ENCODE measurements around the gene OPRM1.

OPRM1 gene

GRCh38 chr6:154156135-154156896, 117.3 kb downstream of the OPRM1 start:
- H3K9ac ChIP-seq, result peak overlapping the region; percentile 10 to 65 (median 55); a peak in 15 of 22 replicates
- peak overlapping the region in 2 of 10 experiments; percentile 8 to 15; a peak in 2 of 20 replicates for H3K4me3 ChIP-seq
- no peak for TF ChIP-seq Cebpa-rat (IDR thresholded peaks at IDR 0.05)

GRCh38 chr6:154157082-154157481, 118.0 kb downstream of the OPRM1 start:
- Histone ChIP-seq H3K4me3 (peak overlapping the region in 3 of 10 experiments; percentile 8 to 15 (median 11); a peak in 3 of 20 replicates), H3K4me2 (peak overlapping the region; percentile 52 to 89 (median 71)), H3K9me3 (replicated peaks in 1 of 11) (peaks cover 0 to 31% (median 13%) of the 10 kb centered on the region in 11 experiments; a peak in 12 of 22 replicates), H4K20me1 (0 out of 22 replicates have a peak, but pooled peaks cover 0 to 6% (median 0%) of the 10 kb centered on the region in 11 experiments), H3K36me3 (peaks cover 0 to 64% (median 34%) of the 10 kb centered on the region in 11 experiments; a peak in 17 of 22 replicates), H3K27ac (peak overlapping the region; percentile 1 to 73 (median 62); a peak in 20 of 22 replicates), H3K9ac (peak overlapping the region in 10 of 11 experiments; percentile 10 to 65 (median 56); a peak in 16 of 22 replicates), H3K4me1 (peaks cover 29 to 75% (median 62%) of the 10 kb centered on the region in 10 experiments), H3K27me3 (no peaks in the 10 kb centered on the region)
- no peak for TF ChIP-seq Cebpa-rat (IDR thresholded peaks at IDR 0.05)

More at GRCh38 chr6:154156135-154156896, 117.3 kb downstream of the OPRM1 start:
- Histone ChIP-seq H3K27ac (peak overlapping the region; percentile 4 to 73 (median 62); a peak in 20 of 22 replicates), H4K20me1 (0 out of 22 replicates have a peak, but pooled peaks cover 0 to 6% (median 0%) of the 10 kb centered on the region in 11 experiments), H3K4me1 (peaks cover 24 to 68% (median 59%) of the 10 kb centered on the region in 10 experiments), H3K9me3 (replicated peaks in 1 of 11) (peaks cover 0 to 27% (median 8%) of the 10 kb centered on the region in 11 experiments; a peak in 12 of 22 replicates), H3K36me3 (peaks cover 0 to 62% (median 34%) of the 10 kb centered on the region in 11 experiments; a peak in 17 of 22 replicates), H3K4me2 (peak overlapping the region; percentile 52 to 89 (median 71)), H3K27me3 (no peaks in the 10 kb centered on the region)

- H3K9me3 ChIP-seq (replicated peaks in 1 of 11), result peaks cover 0 to 37% (median 16%) of the 10 kb centered on the region in 11 experiments; a peak in 12 of 22 replicates
- H4K20me1 ChIP-seq, result 0 out of 22 replicates have a peak, but pooled peaks cover 0 to 6% (median 0%) of the 10 kb centered on the region in 11 experiments
- no peak for TF ChIP-seq Cebpa-rat (IDR thresholded peaks at IDR 0.05)
- peak overlapping the region in 9 of 11 experiments; percentile 10 to 65 (median 55); a peak in 12 of 22 replicates for H3K9ac ChIP-seq
- H3K36me3 ChIP-seq, result peaks cover 0 to 69% (median 35%) of the 10 kb centered on the region in 11 experiments; a peak in 17 of 22 replicates
- peak overlapping the region; percentile 19 to 73 (median 62); a peak in 20 of 22 replicates for H3K27ac ChIP-seq
- peak overlapping the region; percentile 52 to 89 (median 71) for H3K4me2 ChIP-seq
- no peaks in the 10 kb centered on the region for H3K27me3 ChIP-seq
- H3K4me3 ChIP-seq, result 0 out of 20 replicates have a peak overlapping the region, but pooled peaks of 1 of the 10 experiments have one; percentile 15
- peaks cover 35 to 81% (median 69%) of the 10 kb centered on the region in 10 experiments for H3K4me1 ChIP-seq
Observed at GRCh38 chr6:154157706-154158105, 118.7 kb downstream of the OPRM1 start.

GRCh38 chr6:154159126-154159525, 120.1 kb downstream of the OPRM1 start:
- Histone ChIP-seq H3K4me3 (no peak overlapping the region), H3K9ac (no peak overlapping the region), H3K27ac (peak overlapping the region in 5 of 11 experiments; percentile 6 to 88 (median 16); a peak in 3 of 22 replicates), H3K36me3 (peaks cover 0 to 77% (median 41%) of the 10 kb centered on the region in 11 experiments; a peak in 17 of 22 replicates), H4K20me1 (0 out of 22 replicates have a peak, but pooled peaks cover 0 to 6% (median 0%) of the 10 kb centered on the region in 11 experiments), H3K9me3 (replicated peaks in 1 of 11) (peaks cover 0 to 42% (median 16%) of the 10 kb centered on the region in 11 experiments; a peak in 13 of 22 replicates), H3K27me3 (no peaks in the 10 kb centered on the region), H3K4me1 (peaks cover 49 to 95% (median 82%) of the 10 kb centered on the region in 10 experiments), H3K4me2 (peak overlapping the region in 4 of 11 experiments; percentile 2 to 19 (median 11); a peak in 5 of 22 replicates)
- no peak for TF ChIP-seq Cebpa-rat (IDR thresholded peaks at IDR 0.05)

- 0 out of 22 replicates have a peak, but pooled peaks of 1 of the 11 experiments have one; percentile 6 for TF ChIP-seq Cebpa-rat (IDR thresholded peaks at IDR 0.05)
- Histone ChIP-seq H3K9ac (peak overlapping the region in 8 of 11 experiments; percentile 30 to 71 (median 56); a peak in 11 of 22 replicates), H3K36me3 (peaks cover 0 to 88% (median 59%) of the 10 kb centered on the region in 11 experiments; a peak in 20 of 22 replicates), H4K20me1 (0 out of 22 replicates have a peak, but pooled peaks cover 0 to 6% (median 0%) of the 10 kb centered on the region in 11 experiments), H3K4me1 (peaks cover 66 to 98% (median 90%) of the 10 kb centered on the region in 10 experiments), H3K9me3 (replicated peaks in 1 of 11) (peaks cover 0 to 56% (median 27%) of the 10 kb centered on the region in 11 experiments; a peak in 18 of 22 replicates), H3K4me2 (peak overlapping the region; percentile 21 to 91 (median 81)), H3K4me3 (peak overlapping the region in 6 of 10 experiments; percentile 8 to 28 (median 18); a peak in 6 of 20 replicates), H3K27ac (peak overlapping the region; percentile 59 to 91 (median 86); a peak in 20 of 22 replicates), H3K27me3 (no peaks in the 10 kb centered on the region)
Observed at GRCh38 chr6:154161689-154162088, 122.6 kb downstream of the OPRM1 start.

GRCh38 chr6:154164397-154164796, 125.4 kb downstream of the OPRM1 start:
- peak overlapping the region; percentile 20 to 78 (median 55); a peak in 17 of 22 replicates for H3K9ac ChIP-seq
- peaks cover 0 to 86% (median 50%) of the 10 kb centered on the region in 11 experiments; a peak in 20 of 22 replicates for H3K36me3 ChIP-seq
- H3K4me1 ChIP-seq, result peaks cover 73 to 100% (median 92%) of the 10 kb centered on the region in 10 experiments
- no peaks in the 10 kb centered on the region for H3K27me3 ChIP-seq
- peak in 7 of 11 experiments; percentile 24 to 85 (median 58); a peak in 9 of 22 replicates for TF ChIP-seq Cebpa-rat (IDR thresholded peaks at IDR 0.05)
- peaks cover 0 to 2% (median 0%) of the 10 kb centered on the region in 11 experiments; a peak in 1 of 22 replicates for H4K20me1 ChIP-seq
- peak overlapping the region; percentile 65 to 91 (median 81) for H3K4me2 ChIP-seq
- H3K27ac ChIP-seq, result peak overlapping the region; percentile 32 to 91 (median 86); a peak in 21 of 22 replicates
- H3K4me3 ChIP-seq, result peak overlapping the region in 3 of 10 experiments; percentile 6 to 31 (median 17); a peak in 3 of 20 replicates
- peaks cover 0 to 56% (median 33%) of the 10 kb centered on the region in 11 experiments; a peak in 19 of 22 replicates for H3K9me3 ChIP-seq (replicated peaks in 1 of 11)

- Histone ChIP-seq H3K27ac (peak overlapping the region; percentile 74 to 91 (median 86); a peak in 21 of 22 replicates), H3K4me2 (peak overlapping the region; percentile 65 to 91 (median 81)), H3K36me3 (peaks cover 0 to 86% (median 39%) of the 10 kb centered on the region in 11 experiments; a peak in 17 of 22 replicates), H3K9me3 (replicated peaks in 1 of 11) (peaks cover 0 to 62% (median 39%) of the 10 kb centered on the region in 11 experiments; a peak in 19 of 22 replicates), H3K4me3 (peak overlapping the region in 3 of 10 experiments; percentile 5 to 46 (median 41); a peak in 3 of 20 replicates), H3K9ac (peak overlapping the region in 8 of 11 experiments; percentile 55 to 78 (median 70); a peak in 8 of 22 replicates), H4K20me1 (peaks cover 0 to 8% (median 0%) of the 10 kb centered on the region in 11 experiments; a peak in 2 of 22 replicates), H3K4me1 (peaks cover 82 to 100% (median 97%) of the 10 kb centered on the region in 10 experiments), H3K27me3 (no peaks in the 10 kb centered on the region)
- no peak for TF ChIP-seq Cebpa-rat (IDR thresholded peaks at IDR 0.05)
Observed at GRCh38 chr6:154165478-154165877, 126.4 kb downstream of the OPRM1 start.
